ENCODE data around the gene REX1BD.

Gene REX1BD

GRCh38 chr19:18562086-18562485 is 26.5 kb upstream of the REX1BD start:
- peak; percentile 88 for DNase-seq (ENCODE audit: low spot score)
- Histone ChIP-seq H3K27ac (peak overlapping the region; percentile 89 to 95), H3K4me3 (peak overlapping the region; percentile 48)
- TF ChIP-seq CTCF (IDR thresholded peaks at IDR 0.05): no peak

- Histone ChIP-seq H3K4me3 (no peak overlapping the region), H3K27ac (no peak overlapping the region)
- DNase-seq (ENCODE audit: low spot score): no peak
- TF ChIP-seq CTCF (IDR thresholded peaks at IDR 0.05): no peak
Measured at GRCh38 chr19:18566953-18567352, 21.6 kb upstream of the REX1BD start.

GRCh38 chr19:18568367-18568766 is 20.2 kb upstream of the REX1BD start:
- H3K27ac ChIP-seq: no peak overlapping the region
- TF ChIP-seq CTCF (IDR thresholded peaks at IDR 0.05): no peak
- H3K4me3 ChIP-seq: no peak overlapping the region
- no peak for DNase-seq (ENCODE audit: low spot score)

DNA sequence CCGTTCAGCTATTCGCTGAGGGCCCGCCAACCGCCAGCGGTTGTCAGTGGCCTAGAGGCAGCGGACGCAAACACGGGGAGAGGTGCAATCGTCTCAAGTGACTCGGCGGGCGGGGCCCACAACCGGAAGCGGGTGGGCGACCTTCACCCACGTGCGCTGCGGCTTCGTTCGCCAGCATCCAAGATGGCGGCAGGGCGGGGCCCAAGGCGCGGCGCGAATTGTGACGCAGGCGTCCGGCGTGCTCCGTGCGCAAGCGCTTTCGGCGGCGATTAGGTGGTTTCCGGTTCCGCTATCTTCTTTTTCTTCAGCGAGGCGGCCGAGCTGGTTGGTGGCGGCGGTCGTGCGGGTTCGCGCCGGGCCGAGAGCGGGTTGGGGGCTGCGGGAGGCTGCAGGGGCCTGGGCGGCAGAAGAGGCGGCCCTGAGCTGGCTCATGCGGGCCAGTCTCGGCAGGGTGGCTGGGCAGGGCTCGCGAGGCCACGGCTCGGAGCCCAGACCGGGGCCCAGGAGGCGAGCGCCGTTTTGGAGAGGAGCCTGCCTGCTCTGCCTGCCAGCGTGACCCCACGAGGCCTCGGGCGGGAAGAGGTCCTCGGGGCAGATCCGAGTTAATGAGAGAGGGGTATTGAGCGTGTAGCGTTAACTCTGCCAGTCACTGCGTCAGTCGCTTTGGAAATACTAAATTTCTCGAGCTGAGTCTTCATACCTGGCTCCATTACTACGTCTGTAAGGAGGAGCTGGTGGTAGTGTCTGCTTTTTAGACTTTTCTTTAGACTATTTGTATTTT is 16.8 kb upstream of the REX1BD start, which contains the start of gene UBA52:
Gene UBA52 (plus strand): TSS at position 294 of the 781 bp plus-strand sequence. CDS start 1,444 bp downstream, outside the sequence.
- TF ChIP-seq CTCF (IDR thresholded peaks at IDR 0.05): no peak
- DNase-seq (ENCODE audit: low spot score): peak; percentile 99
- peak within 1 kb of the TSS; percentile 91 for H3K4me3 ChIP-seq
- peak within 1 kb of the TSS; percentile 79 to 91 for H3K27ac ChIP-seq

- DNase-seq (ENCODE audit: low spot score): no peak
- no peak for TF ChIP-seq CTCF (IDR thresholded peaks at IDR 0.05)
- Histone ChIP-seq H3K27ac (no peak overlapping the region), H3K4me3 (no peak overlapping the region)
Measured at GRCh38 chr19:18574691-18575291, 13.8 kb upstream of the REX1BD start.

DNA sequence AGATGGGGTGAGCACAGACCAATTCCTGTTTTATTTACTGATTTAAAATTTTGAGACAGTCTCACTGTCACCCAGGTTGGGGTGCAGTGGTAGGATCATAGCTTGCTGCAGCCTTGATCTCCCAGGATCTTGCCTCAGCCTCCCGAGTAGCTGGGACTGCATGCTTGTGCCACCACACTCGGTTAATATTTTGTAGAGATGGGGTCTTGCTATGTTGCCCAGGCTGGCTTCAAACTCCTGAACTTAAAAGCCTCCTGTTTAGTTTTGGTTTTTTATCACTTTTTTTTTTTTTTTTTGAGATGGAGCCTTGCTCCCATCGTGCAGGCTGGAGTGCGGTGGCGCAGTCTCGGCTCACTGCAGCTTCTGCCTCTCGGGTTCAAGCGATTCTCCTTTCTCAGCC is 12.2 kb upstream of the REX1BD start:
- no peak overlapping the region for H3K27ac ChIP-seq
- no peak overlapping the region for H3K4me3 ChIP-seq
- no peak for DNase-seq (ENCODE audit: low spot score)
- no peak for TF ChIP-seq CTCF (IDR thresholded peaks at IDR 0.05)
